ENCODE measurements around the gene FOXO1. TPM values are rescaled to one million over a fixed set of nuclear protein-coding genes. Genes with fewer than 3 reads are reported as not detected.

FOXO1 gene
- total RNA-seq, 4 donors from 2014 or later, result 153 to 194 (median 176) TPM

GRCh38 chr13:40613914-40614313 is 52.5 kb downstream of the FOXO1 start:
- H3K27ac ChIP-seq, result peak overlapping the region in 2 of 4 donors; percentile 29 to 32
- H3K27me3 ChIP-seq, result no peaks in the 10 kb centered on the region
- no peak for DNase-seq (ENCODE audit: low spot score in 2 of 2)
- no peaks in the 10 kb centered on the region for H3K9me3 ChIP-seq
- H3K4me3 ChIP-seq, result no peak overlapping the region
- no peak for TF ChIP-seq POLR2A (IDR thresholded peaks at IDR 0.05)
- TF ChIP-seq, protein P1, sequence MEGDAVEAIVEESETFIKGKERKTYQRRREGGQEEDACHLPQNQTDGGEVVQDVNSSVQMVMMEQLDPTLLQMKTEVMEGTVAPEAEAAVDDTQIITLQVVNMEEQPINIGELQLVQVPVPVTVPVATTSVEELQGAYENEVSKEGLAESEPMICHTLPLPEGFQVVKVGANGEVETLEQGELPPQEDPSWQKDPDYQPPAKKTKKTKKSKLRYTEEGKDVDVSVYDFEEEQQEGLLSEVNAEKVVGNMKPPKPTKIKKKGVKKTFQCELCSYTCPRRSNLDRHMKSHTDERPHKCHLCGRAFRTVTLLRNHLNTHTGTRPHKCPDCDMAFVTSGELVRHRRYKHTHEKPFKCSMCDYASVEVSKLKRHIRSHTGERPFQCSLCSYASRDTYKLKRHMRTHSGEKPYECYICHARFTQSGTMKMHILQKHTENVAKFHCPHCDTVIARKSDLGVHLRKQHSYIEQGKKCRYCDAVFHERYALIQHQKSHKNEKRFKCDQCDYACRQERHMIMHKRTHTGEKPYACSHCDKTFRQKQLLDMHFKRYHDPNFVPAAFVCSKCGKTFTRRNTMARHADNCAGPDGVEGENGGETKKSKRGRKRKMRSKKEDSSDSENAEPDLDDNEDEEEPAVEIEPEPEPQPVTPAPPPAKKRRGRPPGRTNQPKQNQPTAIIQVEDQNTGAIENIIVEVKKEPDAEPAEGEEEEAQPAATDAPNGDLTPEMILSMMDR (IDR thresholded peaks at IDR 0.05), result no peak
- no peak for TF ChIP-seq EP300 (IDR thresholded peaks at IDR 0.05)
- peaks cover 0 to 93% (median 56%) of the 10 kb centered on the region in 4 donors for H3K4me1 ChIP-seq
- peaks cover 0 to 6% (median 0%) of the 10 kb centered on the region in 3 donors for H3K36me3 ChIP-seq
- 58 to 84% methylated on average over 4 of the region's 4 CpGs for WGBS, 2 donors

GRCh38 chr13:40613192-40613818 is 53.1 kb downstream of the FOXO1 start:
- H3K36me3 ChIP-seq, result peaks cover 0 to 7% (median 0%) of the 10 kb centered on the region in 3 donors
- no peaks in the 10 kb centered on the region for H3K27me3 ChIP-seq
- TF ChIP-seq POLR2A (IDR thresholded peaks at IDR 0.05) (no peak), EP300 (IDR thresholded peaks at IDR 0.05) (peak in 1 of 2 donors; percentile 64)
- TF ChIP-seq, protein P1 (IDR thresholded peaks at IDR 0.05), result no peak
- H3K27ac ChIP-seq, result peak overlapping the region in 3 of 4 donors; percentile 29 to 32 (median 32)
- no peaks in the 10 kb centered on the region for H3K9me3 ChIP-seq
- H3K4me3 ChIP-seq, result no peak overlapping the region
- whole genome bisulfite sequencing, 2 donors, result 53 to 62% methylated on average over 7 of the region's 7 CpGs
- peaks cover 0 to 88% (median 53%) of the 10 kb centered on the region in 4 donors for H3K4me1 ChIP-seq
- no peak for DNase-seq (ENCODE audit: low spot score in 2 of 2)

- no peak overlapping the region for H3K4me3 ChIP-seq
- peaks cover 0 to 16% (median 0%) of the 10 kb centered on the region in 3 donors for H3K36me3 ChIP-seq
- H3K4me1 ChIP-seq, result peaks cover 0 to 88% (median 44%) of the 10 kb centered on the region in 4 donors
- no peak for DNase-seq (ENCODE audit: low spot score in 2 of 2)
- H3K9me3 ChIP-seq, result no peaks in the 10 kb centered on the region
- peak overlapping the region in 1 of 4 donors; percentile 0 for H3K27ac ChIP-seq
- TF ChIP-seq POLR2A (IDR thresholded peaks at IDR 0.05) (no peak), EP300 (IDR thresholded peaks at IDR 0.05) (no peak)
- TF ChIP-seq, protein P1 (IDR thresholded peaks at IDR 0.05), result no peak
- WGBS, 2 donors, result 56 to 66% methylated on average over 2 of the region's 2 CpGs
- H3K27me3 ChIP-seq, result no peaks in the 10 kb centered on the region
Observed at GRCh38 chr13:40612041-40612440, 54.4 kb downstream of the FOXO1 start.

GRCh38 chr13:40611635-40612034 is 54.8 kb downstream of the FOXO1 start:
- Histone ChIP-seq H3K27me3 (no peaks in the 10 kb centered on the region), H3K4me3 (no peak overlapping the region), H3K27ac (peak overlapping the region in 1 of 4 donors; percentile 0), H3K4me1 (peaks cover 0 to 88% (median 43%) of the 10 kb centered on the region in 4 donors), H3K9me3 (no peaks in the 10 kb centered on the region), H3K36me3 (peaks cover 0 to 21% (median 0%) of the 10 kb centered on the region in 3 donors)
- no peak for DNase-seq (ENCODE audit: low spot score in 2 of 2)
- TF ChIP-seq, protein P1 (IDR thresholded peaks at IDR 0.05), result no peak
- 76 to 79% methylated on average over 7 of the region's 7 CpGs for WGBS, 2 donors

GRCh38 chr13:40611004-40611403 is 55.4 kb downstream of the FOXO1 start:
- Histone ChIP-seq H3K27ac (peak overlapping the region in 1 of 4 donors; percentile 25), H3K4me3 (no peak overlapping the region), H3K4me1 (peaks cover 0 to 88% (median 40%) of the 10 kb centered on the region in 4 donors), H3K27me3 (no peaks in the 10 kb centered on the region), H3K9me3 (no peaks in the 10 kb centered on the region), H3K36me3 (peaks cover 0 to 23% (median 0%) of the 10 kb centered on the region in 3 donors)
- no peak for TF ChIP-seq EP300 (IDR thresholded peaks at IDR 0.05)
- TF ChIP-seq POLR2A (IDR thresholded peaks at IDR 0.05), result no peak
- TF ChIP-seq, protein P1 (IDR thresholded peaks at IDR 0.05), result no peak
- no peak for DNase-seq (ENCODE audit: low spot score in 2 of 2)
- 46 to 55% methylated on average over 3 of the region's 3 CpGs for WGBS, 2 donors
